Eye (tissue), 1 donor: ENCODE results near the gene PPARA.

Experiments used
- DNase-seq: peaks from one replicate; pipeline ENCODE4 v3.0.0-alpha.2; 2015

The PPARA gene

DNA sequence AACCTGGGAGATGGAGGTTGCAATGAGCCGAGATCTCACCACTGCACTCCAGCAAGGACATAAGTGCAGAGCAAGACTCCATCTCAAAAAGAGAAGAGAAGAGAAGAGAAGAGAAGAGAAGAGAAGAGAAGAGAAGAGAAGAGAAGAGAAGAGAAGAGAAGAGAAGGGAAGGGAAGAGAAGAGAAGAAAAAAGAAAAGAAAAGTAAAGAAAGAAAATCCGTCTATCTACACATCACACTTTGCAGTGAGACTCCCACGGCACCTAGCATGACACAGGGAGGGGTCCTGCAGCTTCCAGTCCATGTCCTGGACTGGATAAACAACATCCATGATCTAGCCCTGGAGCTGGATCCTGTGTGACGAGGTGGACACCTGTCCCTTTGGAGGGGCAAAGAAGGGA is 4.0 kb upstream of the PPARA start:
- DNase-seq = no peak

- no peak for DNase-seq
Measured at GRCh38 chr22:46147061-46147460, 3.3 kb upstream of the PPARA start.

GRCh38 chr22:46147471-46148267 is 2.7 kb upstream of the PPARA start:
- DNase-seq = peak; percentile 12

DNA sequence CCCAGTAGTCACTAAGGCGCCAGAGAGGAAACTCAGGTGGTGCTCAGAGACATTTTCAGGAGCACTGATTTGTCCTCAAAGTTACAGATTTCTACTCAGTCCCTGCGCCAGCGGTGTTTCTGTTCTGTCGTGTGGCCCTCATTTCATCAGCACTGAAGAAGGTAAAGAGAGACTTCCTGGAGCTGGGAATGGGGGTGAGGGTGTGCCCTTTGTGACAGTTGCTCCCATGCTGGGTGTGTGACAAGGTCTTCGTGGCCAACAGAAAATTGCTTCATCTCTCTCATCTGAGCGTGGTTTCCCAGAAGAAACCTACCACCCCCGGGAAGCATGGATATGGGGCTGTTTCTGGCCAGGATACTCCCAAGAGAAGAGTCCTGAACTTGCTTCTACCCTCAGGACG is 2.0 kb upstream of the PPARA start:
- peak; percentile 16 for DNase-seq

GRCh38 chr22:46148816-46149511 is 1.4 kb upstream of the PPARA start:
- no peak for DNase-seq

- DNase-seq = peak; percentile 73
Measured at GRCh38 chr22:46149512-46150033, 753 bp upstream of the PPARA start.

- DNase-seq = peak; percentile 60
Measured at GRCh38 chr22:46150655-46151477, 540 bp downstream of the PPARA start.

DNA sequence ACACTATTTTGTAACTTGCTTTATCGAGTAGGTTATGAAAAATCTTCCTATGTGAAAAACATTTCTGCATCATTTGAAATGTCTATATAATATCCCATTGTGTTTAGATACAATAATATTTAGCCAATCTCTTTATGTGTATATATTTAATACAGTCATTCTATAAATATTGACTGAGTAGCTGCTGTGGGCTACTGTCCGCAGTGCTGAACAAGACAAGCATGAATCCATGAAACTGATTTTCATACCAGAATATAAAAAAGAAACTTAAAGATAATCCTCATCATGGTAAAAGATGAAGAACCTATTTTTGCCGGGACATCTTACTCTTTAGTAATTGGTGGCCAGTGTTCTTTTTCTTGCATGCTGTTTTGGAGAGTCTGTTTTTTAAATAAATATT is 3.6 kb downstream of the PPARA start:
- no peak for DNase-seq

DNA sequence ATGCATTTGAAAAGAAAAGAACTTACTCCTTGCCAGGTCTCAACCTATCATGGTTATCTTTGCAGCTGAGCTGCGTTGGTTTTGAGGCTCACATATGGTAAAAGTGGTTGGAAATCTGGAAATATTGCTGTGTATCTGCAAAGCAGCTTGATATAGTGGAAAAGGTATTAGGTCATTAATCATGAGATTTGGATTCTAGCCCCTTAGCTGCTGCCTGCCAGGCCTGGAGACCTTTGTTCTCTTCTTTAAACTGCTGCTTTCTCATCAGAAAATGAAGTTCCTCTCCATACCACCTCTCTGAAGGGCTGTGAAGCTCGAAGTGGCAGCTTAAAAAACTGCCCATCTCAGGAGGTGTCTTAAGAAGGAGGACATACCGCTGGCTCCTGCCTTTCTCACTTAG is 5.7 kb downstream of the PPARA start:
- DNase-seq = no peak

- no peak for DNase-seq
Measured at GRCh38 chr22:46158283-46158682, 8.0 kb downstream of the PPARA start.

- no peak for DNase-seq
Measured at GRCh38 chr22:46159212-46159611, 8.9 kb downstream of the PPARA start.

DNA sequence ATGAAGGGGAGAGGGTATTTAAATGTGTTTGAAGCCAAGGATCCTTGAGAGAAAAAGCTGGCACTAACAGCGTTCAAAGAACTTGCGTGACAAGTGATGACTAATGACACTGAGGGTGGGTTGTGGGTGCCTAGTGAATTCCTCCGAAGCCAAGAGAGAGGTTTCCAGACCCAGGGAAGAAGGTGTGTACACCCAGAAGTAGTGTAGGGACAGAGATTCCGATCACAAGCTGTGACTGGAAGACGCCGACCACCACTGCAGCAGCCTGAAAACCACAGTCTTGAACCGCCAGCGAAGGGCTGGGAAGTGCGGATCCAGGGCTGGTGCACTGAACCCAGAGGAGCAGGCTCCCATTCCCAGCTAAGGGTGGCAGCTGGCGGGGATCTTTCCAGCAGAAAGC is 9.5 kb downstream of the PPARA start:
- DNase-seq = no peak

DNA sequence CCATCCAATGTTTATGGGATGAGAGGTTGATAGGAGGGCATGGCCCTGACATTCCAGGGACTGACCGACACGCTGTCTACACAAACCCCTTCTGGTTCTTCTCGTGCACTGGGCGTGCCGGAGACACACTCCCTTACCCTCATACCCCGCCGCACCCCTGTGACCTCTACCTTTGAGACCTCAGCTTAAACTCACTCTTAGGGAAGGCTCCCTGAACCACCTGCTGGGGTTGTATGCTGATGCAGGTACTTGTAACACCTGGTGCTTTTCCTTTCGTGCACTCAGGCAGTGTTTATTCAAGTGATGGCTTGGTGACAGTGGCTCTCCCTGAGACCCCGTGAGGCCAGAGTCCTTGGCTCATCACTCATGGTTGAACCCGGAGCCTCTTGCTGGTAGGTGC is 12.0 kb downstream of the PPARA start:
- DNase-seq = no peak

DNA sequence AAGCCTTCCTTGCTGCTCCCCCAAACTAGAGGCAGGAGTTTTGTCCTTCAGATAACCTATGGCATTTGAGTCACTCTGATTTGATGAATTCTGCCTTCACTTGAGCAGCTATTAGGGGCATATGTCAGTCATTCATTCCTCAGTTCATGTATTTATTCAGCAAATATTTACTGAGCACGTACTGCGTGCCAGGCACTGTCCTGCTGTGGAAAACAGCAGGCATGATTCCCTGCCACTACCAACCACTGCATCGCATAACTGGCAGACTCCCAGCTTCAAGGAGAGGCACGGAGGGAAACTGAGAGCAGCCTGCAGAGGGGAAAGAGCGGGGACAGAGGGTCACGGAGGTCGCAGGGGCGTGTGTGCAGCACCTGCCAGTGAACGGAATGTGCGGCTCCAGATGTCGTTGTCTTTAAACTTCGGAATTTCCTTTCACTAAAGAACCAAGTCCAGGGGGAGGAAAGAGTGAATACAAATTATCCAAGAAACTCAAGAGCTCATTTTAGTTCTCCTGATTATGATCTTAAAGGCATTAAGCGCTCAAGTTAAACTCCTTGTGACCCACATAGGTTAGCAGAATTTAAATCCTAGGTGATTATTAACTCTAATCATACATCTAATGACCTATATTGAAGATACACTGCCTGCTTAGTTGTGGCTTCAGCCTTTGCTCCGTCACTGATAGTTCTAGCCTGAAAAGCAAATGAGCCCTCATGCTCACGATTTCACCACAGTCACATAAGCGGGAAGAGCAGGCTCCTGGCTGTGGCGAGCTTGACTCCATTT is 12.6 kb downstream of the PPARA start:
- DNase-seq = no peak

DNA sequence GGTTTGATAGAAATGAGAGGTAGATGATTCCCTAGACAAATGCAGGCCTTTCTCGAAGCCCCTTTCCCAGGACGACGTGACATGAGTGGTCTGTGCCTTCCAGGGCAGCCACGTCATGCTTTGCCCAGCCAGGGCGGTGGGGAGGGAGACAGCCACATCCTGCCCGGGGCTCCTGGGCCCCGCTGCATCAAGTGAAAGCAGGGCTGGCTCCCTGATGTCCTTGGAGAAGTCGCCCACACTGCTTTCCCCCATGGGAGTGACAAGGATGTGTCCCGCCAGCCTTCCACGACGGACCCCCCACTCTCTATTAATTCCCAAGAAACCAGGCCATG is 13.2 kb downstream of the PPARA start:
- DNase-seq = no peak

DNA sequence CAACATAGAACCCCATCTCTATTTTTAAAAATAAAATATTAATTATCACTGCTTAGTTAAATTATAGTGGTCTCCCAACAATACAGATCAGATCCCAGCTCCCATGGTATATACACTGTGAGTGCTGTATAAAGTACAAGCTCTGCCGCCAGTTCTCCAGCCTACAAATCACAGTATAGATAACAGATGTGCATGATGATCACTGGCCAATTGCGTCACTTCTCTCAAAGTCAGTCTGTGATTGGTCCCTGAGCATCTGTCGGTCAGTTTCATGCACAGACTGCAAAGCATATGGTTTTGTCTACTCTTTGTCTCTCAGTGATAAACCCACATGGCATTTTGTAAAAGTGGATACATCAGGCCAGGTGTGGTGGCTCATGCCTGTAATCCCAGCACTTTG is 15.7 kb downstream of the PPARA start:
- peak; percentile 17 for DNase-seq

- no peak for DNase-seq
Measured at GRCh38 chr22:46169628-46170027, 19.3 kb downstream of the PPARA start.

DNA sequence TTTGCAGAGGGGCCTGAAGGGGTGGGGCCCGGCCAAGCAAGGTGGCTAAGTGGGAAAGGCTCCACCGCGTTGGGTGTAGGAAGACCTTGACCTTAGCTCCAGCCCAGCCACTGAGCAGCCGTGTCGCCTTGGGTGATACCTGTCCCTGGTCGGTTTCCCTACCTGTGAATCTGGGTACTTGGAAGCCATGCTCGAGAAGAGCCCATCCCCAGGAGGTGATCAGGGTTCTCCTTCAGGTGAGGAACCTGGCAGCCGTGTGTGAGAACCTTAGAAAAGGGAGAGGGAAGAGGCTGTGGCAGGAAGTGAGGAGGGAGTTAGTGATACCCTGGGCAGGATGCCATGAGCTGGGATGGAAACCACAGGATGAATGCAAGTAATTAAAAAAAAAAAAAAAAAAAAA is 21.6 kb downstream of the PPARA start:
- no peak for DNase-seq

- DNase-seq = no peak
Measured at GRCh38 chr22:46172522-46173110, 22.3 kb downstream of the PPARA start.

GRCh38 chr22:46173152-46173551 is 22.8 kb downstream of the PPARA start:
- no peak for DNase-seq

GRCh38 chr22:46175631-46176030 is 25.3 kb downstream of the PPARA start:
- no peak for DNase-seq

DNA sequence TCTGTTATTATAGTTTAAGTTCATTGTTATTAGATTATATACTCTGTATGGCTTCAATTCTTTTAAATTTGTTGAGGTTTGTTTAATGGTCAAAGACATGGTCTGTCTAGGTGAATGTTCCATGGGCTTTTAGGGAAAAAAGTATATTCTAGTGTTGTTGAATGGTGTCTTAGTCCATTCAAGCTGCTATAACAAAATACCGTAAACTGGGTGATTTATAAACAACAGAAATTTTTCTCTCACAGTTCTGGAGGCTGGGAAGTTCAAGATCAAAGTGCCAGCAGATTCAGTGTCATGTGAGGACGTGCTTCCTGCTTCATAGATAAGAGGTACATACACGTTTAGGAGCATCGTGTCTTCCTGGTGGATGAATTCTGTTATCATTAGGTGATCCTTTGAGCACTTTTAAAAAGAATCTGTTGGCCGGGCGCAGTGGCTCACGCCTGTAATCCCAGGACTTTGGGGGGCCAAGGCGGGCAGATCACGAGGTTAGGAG is 26.2 kb downstream of the PPARA start:
- no peak for DNase-seq
